ENCODE results near the gene CACTIN. TPM values are rescaled to one million over a fixed set of nuclear protein-coding genes. Genes with fewer than 3 reads are reported as not detected.

The CACTIN gene
- total RNA-seq, 1 donor from 2014 or later = 43.9 TPM

DNA sequence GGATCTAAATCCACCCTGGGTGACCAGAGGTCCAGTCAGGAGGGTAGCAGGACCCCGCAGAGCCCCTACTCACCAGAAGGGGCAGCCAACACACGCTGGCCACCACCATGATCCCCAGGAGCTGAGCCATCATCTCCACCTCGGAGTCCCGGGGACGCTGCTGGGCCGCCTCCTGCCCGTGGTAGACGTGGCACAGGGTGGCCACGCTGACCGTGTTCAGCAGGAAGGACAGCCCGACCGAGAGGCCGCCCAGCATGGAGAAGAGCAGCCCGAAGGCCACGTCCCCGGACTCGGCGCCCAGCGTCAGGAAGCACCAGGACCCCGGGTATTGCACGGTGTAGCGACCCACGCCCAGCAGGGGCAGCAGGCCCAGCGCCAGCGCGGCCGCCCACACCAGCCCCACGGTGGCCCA lies 26.8 kb downstream of the CACTIN start:
- Mint-ChIP-seq H3K27ac (no peak overlapping the region), H3K36me3 (ENCODE audit: insufficient read depth) (no peaks in the 10 kb centered on the region), H3K4me3 (ENCODE audit: low read depth) (no peak overlapping the region), H3K4me1 (ENCODE audit: low read depth) (no peaks in the 10 kb centered on the region), H3K9me3 (ENCODE audit: low read depth) (no peaks in the 10 kb centered on the region), H3K27me3 (peaks cover under 1% of the 10 kb centered on the region)
- peak; percentile 26 for TF ChIP-seq CTCF (IDR thresholded peaks at IDR 0.05; ENCODE audit: unreplicated experiment)
- DNase-seq (ENCODE audit: low spot score, unreplicated experiment) = no peak

- Mint-ChIP-seq H3K9me3 (ENCODE audit: low read depth) (no peaks in the 10 kb centered on the region), H3K36me3 (ENCODE audit: insufficient read depth) (no peaks in the 10 kb centered on the region), H3K27ac (no peak overlapping the region), H3K4me1 (ENCODE audit: low read depth) (no peaks in the 10 kb centered on the region), H3K27me3 (peaks cover 22% of the 10 kb centered on the region), H3K4me3 (ENCODE audit: low read depth) (no peak overlapping the region)
- no peak for DNase-seq (ENCODE audit: low spot score, unreplicated experiment)
- TF ChIP-seq CTCF (IDR thresholded peaks at IDR 0.05; ENCODE audit: unreplicated experiment) = no peak
Observed at GRCh38 chr19:3595521-3596061, 31.0 kb downstream of the CACTIN start.

DNA sequence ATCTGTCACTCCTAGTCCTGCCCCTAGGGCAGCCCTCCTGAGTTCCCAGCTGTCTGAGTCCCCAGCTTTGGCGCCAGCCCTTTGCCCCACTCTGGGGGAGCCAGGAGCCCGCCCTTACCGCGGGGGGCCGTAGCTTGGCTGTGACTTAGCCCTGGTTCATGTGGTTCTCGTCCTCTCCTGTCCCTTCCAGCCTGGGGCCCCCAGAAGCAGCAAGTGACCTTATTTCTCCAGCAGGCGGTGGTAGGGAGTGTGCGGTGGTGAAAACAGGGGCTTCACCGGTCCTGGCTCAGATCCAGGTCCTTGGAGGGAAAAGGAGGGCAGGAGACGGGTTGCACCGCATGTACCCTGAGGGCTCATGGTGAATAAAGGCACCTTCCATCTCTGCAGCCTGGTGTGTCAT lies 33.4 kb downstream of the CACTIN start:
- Mint-ChIP-seq H3K9me3 (ENCODE audit: low read depth) (no peaks in the 10 kb centered on the region), H3K4me3 (ENCODE audit: low read depth) (no peak overlapping the region), H3K4me1 (ENCODE audit: low read depth) (no peaks in the 10 kb centered on the region), H3K36me3 (ENCODE audit: insufficient read depth) (no peaks in the 10 kb centered on the region), H3K27me3 (peaks cover 29% of the 10 kb centered on the region), H3K27ac (no peak overlapping the region)
- no peak for DNase-seq (ENCODE audit: low spot score, unreplicated experiment)
- TF ChIP-seq CTCF (IDR thresholded peaks at IDR 0.05; ENCODE audit: unreplicated experiment) = no peak

GRCh38 chr19:3591876-3592613 lies 34.5 kb downstream of the CACTIN start:
- H3K27me3 Mint-ChIP-seq = peaks cover 31% of the 10 kb centered on the region
- TF ChIP-seq CTCF (IDR thresholded peaks at IDR 0.05; ENCODE audit: unreplicated experiment) = no peak
- no peaks in the 10 kb centered on the region for H3K9me3 Mint-ChIP-seq (ENCODE audit: low read depth)
- no peak overlapping the region for H3K27ac Mint-ChIP-seq
- H3K4me3 Mint-ChIP-seq (ENCODE audit: low read depth) = no peak overlapping the region
- no peaks in the 10 kb centered on the region for H3K36me3 Mint-ChIP-seq (ENCODE audit: insufficient read depth)
- no peaks in the 10 kb centered on the region for H3K4me1 Mint-ChIP-seq (ENCODE audit: low read depth)
- DNase-seq (ENCODE audit: low spot score, unreplicated experiment) = no peak

DNA sequence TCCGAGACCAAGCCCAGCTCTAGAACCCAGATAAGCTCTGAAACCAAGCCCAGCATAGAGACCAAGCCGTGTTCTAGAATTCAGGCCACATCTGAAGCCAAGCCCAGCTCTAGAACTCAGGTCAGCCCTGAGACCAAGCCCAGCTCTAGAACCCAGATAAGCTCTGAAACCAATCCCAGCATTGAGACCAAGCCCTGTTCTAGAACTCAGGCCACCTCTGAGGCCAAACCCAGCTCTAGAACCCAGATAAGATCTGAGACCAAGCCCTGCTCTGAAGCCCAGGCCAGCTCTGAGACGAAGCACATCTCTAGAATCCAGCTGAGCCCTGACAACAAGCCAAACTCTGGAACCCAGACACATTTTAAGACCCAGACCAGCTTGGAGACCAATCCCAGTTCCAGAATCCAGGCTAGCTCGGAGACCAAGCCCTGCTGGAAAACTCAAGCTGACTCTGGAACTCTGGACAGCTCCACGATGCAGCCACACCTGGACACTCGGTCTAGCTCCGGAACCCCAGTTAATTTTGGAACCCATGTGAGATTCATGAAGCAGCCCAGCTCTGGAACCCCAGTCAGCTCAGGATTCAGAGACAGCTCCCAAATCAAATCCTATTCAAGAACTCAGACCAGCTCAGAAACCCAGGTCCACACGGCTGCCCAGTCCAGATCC lies 35.5 kb downstream of the CACTIN start:
- Mint-ChIP-seq H3K4me3 (ENCODE audit: low read depth) (no peak overlapping the region), H3K36me3 (ENCODE audit: insufficient read depth) (no peaks in the 10 kb centered on the region), H3K27ac (no peak overlapping the region), H3K4me1 (ENCODE audit: low read depth) (no peaks in the 10 kb centered on the region), H3K27me3 (peaks cover 40% of the 10 kb centered on the region), H3K9me3 (ENCODE audit: low read depth) (no peaks in the 10 kb centered on the region)
- DNase-seq (ENCODE audit: low spot score, unreplicated experiment) = no peak
- TF ChIP-seq CTCF (IDR thresholded peaks at IDR 0.05; ENCODE audit: unreplicated experiment) = no peak

Data from progenitor cell of endocrine pancreas (in vitro differentiated cells).